A673 (cell line): Measurements from ENCODE around the gene PCSK6.

Experiments used
- CTCF ChIP-seq: fragments of 300-800, 200-600 bp; sonication (generic); conservative IDR thresholded peaks from 2 replicates; pipeline ENCODE4 v1.5.1; 2017; ENCODE audit warnings: low read depth, mild to moderate bottlenecking, antibody characterized with exemption, low read length, moderate library complexity, mixed read lengths
- EZH2 ChIP-seq: fragments of 200-600 bp; sonication (generic); IDR thresholded peaks from 2 replicates; pipeline ENCODE4 v1.6.1; 2017; ENCODE audit warnings: borderline replicate concordance, low read depth, mild to moderate bottlenecking, mixed read lengths, antibody characterized with exemption, low read length; ENCODE audit not compliant: poor library complexity, severe bottlenecking

GRCh38 chr15:101378171-101378755, 111.2 kb downstream of the PCSK6 start:
- TF ChIP-seq CTCF (no peak), EZH2 (no peak)
